ENCODE data around the gene OR1F1. TPM values are rescaled to one million over a fixed set of nuclear protein-coding genes. Genes with fewer than 3 reads are reported as not detected.

Gene OR1F1
- total and polyA plus RNA-seq, 2 of the 8 experiments (the other 6 are each of a cell fraction or from before 2014, with no cell fraction given): 0.52 to 1.2 TPM

DNA sequence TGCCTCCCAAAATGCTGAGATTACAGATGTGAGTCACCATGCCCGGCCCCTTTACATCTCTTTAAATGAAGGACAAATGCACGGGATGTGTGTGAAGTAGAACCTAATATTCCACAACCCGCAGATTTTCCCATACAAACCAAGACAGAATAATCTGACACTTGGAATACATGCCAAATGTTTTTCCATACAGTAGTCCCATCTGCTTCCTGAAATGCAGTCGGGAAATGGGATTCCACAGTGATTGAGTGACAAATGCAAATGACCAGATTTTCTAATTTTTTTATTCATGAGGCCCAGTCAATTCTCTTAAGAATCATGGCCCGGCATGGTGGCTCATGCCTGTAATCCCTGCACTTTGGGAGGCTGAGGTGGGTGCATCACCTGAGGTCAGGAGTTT lies 53.8 kb downstream of the OR1F1 start (continued):
- TF ChIP-seq, protein P1, sequence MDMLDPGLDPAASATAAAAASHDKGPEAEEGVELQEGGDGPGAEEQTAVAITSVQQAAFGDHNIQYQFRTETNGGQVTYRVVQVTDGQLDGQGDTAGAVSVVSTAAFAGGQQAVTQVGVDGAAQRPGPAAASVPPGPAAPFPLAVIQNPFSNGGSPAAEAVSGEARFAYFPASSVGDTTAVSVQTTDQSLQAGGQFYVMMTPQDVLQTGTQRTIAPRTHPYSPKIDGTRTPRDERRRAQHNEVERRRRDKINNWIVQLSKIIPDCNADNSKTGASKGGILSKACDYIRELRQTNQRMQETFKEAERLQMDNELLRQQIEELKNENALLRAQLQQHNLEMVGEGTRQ (IDR thresholded peaks at IDR 0.05; ENCODE audit: low read length): no peak
- TF ChIP-seq POLR2AphosphoS5 (IDR thresholded peaks at IDR 0.05; ENCODE audit: low read depth, low read length) (no peak), NRF1 (IDR thresholded peaks at IDR 0.05; ENCODE audit: low read depth, low read length) (no peak)
